GM21360 (cell line): ENCODE data around the gene HDGFL3.
A peak's percentile ranks its signal among the peaks of the same experiment; 100 is the strongest.

ENCODE experiments used
- ATAC-seq: cut with Tn5 transposase; IDR thresholded peaks from one replicate; pipeline ENCODE4 v1.9.1; 2021; ENCODE audit warnings: mild to moderate bottlenecking, moderate library complexity; ENCODE audit not compliant: unreplicated experiment

The HDGFL3 gene

GRCh38 chr15:83132861-83133523 is 74.6 kb downstream of the HDGFL3 start:
- no peak for ATAC-seq

GRCh38 chr15:83129791-83130190 is 77.8 kb downstream of the HDGFL3 start:
- no peak for ATAC-seq

DNA sequence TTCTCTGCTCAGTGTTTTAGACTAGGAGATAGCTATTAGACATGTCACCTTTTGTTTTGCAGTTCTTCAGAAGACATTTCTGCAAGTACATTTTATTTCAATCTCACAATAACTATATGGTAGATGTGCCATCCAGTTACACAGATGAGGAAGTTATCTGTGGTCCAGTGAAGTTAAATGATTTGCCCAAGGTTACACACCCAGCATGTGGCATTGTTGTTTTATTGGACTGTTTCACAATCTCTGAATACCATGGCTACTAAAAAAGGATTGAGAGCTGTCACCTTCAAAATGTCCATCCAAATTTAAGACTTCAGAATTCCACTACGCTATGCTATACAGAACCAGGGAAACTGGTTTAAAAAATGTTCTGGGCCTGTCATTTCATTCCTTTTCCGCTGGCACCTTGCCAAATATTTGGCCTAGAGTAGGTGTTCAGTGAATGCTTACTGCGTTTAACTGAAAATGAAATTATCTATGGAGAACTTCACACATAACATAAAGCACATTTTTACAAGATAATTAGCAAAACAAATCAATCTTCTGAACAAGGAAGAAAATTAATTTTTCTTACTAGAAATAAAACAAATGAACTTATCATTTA is 80.0 kb downstream of the HDGFL3 start:
- ATAC-seq, result no peak

- no peak for ATAC-seq
Observed at GRCh38 chr15:83123529-83123928, 84.1 kb downstream of the HDGFL3 start.

DNA sequence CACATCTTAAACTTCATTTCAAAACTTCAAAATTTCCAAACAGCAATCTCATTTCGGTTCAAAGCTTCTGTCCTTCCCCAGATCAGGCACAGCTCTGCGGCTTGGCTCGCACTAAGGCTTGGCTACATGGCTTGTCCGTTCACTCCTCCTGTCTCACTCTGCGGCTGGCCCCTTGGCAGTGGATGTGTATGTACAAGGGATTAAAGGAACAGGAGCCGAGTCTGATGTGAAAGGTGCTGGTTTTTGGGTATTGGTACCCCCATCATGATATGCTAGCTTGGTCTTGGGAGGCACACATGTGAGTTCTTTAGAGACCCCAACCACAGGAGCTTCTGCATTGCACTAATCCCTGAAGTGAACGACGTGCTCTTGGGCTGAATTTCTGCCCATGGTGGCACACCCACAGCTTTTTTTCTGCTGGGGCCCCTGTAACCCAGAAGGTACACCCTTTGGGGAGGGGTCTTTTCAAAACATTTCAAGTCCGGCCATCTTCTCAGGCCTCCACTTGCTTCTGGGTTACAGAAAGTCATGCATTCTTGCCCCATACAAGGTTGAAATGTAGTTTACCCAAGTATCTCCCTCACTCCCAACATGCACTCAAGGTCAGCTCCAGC is 87.5 kb downstream of the HDGFL3 start:
- no peak for ATAC-seq

DNA sequence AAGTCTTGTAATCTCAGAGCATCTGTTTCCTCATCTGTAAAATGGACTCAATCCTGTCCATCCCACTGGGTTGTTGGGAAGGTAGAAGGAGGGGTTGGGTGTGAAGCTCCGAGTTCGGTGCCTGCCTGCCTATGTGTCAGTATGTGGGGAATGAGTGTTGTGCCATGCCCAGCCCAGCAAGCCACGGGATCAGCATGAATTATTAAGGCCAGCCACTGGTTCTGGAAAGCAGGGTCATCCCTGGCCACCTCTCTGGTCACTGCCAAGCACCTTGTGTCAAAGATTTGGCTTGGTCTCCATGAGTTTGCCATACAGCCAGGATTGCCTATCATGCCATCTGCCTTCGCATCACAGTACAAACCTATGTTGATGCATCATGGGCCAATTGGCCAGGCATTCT is 88.7 kb downstream of the HDGFL3 start:
- no peak for ATAC-seq

- no peak for ATAC-seq
Observed at GRCh38 chr15:83118291-83118827, 89.3 kb downstream of the HDGFL3 start.

- peak; percentile 50 for ATAC-seq
Observed at GRCh38 chr15:83115831-83116565, 91.6 kb downstream of the HDGFL3 start.

DNA sequence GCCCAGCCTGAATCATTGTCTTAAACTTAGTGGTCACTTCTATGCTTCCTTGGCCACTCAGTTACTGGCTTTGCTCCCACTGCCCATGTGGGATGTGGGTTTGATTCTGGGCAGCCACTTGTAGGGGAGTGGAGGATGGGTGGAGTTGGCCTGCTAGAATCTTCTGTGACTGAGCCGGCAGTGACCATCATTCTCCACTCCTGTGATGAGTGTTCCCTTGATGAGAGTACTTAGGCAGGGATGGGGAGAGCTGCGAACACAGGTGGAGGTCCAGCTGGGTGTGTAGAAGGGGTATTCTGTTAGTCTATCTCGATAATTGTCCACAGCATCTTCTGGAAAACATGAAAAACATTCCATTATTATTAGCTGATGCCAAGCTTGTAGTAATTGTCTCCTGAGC is 92.2 kb downstream of the HDGFL3 start:
- ATAC-seq, result no peak

GRCh38 chr15:83114856-83115255 is 92.8 kb downstream of the HDGFL3 start:
- no peak for ATAC-seq

GRCh38 chr15:83113881-83114674 is 93.5 kb downstream of the HDGFL3 start:
- no peak for ATAC-seq

GRCh38 chr15:83112956-83113299 is 94.7 kb downstream of the HDGFL3 start:
- ATAC-seq, result no peak

DNA sequence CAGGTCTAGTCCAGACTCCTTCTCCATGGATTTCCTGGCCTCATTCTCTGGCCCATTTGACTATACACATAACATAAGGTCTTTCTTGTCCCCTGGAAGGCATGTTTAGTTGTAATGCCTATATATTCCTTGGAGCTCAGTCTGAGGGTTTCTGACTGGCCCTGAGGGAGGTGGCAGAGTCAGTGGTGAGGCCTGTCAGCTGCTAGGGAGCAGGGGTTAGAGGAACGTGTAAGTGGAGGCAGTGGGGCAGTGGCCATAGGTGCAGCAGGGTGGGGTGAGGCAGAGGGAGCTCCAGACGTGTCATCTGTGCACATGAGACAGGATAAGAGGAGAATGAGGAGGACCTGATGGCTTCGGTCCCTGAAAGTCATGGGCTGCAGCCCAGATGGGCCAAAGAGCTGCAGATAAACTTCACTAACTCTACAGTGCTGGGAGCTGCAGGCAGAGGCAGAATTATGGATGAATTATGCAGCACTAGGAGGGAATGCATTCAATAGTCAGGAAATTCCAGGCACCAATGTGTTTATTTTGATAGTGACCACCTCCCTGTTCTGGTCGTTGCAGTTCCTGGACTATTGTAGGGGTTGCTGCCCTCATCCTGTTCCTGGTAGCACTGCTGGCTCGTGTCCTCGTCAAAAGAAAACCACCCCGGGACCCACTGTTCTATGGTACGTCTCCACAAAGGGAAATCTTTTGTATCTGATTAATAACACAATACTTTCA is 95.2 kb downstream of the HDGFL3 start:
- ATAC-seq, result no peak

GRCh38 chr15:83111149-83111548 is 96.5 kb downstream of the HDGFL3 start:
- no peak for ATAC-seq

- ATAC-seq, result no peak
Observed at GRCh38 chr15:83110381-83110780, 97.2 kb downstream of the HDGFL3 start.

DNA sequence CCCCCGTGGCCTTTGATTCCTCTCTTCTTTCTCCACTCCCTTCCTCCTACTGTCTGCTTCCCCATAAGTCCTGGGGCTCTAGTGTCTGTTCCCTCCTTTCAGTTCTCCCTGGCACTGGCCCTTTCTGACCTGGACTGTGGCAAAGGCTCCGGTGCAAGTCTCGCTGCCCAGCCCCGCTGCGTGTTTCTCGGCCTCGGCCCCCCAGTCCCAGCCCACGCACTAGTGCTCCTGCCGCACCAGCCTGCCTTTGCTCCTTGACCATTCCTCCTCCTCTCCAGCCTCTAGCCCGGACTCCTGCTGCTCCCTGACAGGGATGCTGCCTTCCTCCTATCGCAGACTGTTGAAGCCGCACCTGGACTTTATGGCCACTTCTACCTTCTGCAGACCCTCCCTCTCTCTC is 98.1 kb downstream of the HDGFL3 start:
- no peak for ATAC-seq

DNA sequence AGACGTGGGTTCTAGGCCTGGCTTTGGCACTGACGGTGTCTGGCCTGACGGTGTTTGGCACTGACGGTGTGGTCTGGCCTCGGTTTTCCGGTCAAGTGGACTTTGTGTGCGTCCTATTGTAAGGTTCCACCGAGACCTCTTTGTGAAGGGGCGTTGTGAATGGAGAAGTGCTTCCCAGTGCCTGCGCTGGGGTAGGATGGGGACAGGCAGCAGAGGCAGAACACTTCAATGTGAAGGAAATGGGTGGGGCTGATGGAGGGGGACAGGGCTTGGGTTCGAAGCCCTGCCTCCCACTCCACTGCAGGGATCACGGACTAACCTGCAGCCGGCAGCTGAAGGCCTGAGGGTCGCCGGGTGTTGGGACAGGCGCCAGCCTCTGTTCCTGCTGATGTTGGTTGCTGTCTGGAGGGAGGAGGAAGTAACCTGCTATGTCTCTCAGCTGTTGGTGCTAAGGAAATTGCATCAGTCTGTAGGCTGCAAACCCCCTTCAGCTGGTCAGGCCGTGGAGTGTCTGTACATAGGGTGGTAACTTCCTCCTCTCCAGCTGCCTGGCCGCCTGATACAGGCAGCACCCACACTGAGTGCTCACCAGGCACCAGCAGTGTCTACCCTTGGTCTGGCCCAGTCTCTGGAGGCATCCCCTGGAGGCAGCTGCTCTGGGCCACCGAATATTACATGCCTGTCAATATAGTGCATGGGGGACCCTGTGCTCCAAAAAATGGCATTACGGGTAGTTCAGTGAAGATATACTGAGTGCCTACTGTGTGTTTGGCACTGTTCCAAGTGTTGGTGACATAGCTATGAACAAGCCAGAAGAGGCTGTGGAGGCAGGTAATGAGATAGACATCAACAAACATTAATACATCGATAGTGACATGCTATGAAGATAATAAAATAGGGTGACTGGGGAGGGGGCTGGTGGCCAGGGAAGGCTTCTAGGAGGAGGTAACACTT is 99.1 kb downstream of the HDGFL3 start:
- ATAC-seq, result peak; percentile 50

- no peak for ATAC-seq
Observed at GRCh38 chr15:83107841-83108181, 99.8 kb downstream of the HDGFL3 start.
